Large intestine (tissue), 3 donors: Measurements from ENCODE around the gene SPATA31E1. TPM values are rescaled to one million over a fixed set of nuclear protein-coding genes. Genes with fewer than 3 reads are reported as not detected.
"Not testable (repeated sequence)": the region's sequence is repeated elsewhere in the genome, so short reads cannot be mapped to it uniquely, and the experiment has no call there.

Source experiments
- DNase-seq, 2 donors: peaks; one replicate each; pipeline versions ENCODE4 v3.0.0 to v3.0.0-alpha.2; 2013
- H3K27ac ChIP-seq: one replicate; pipeline ENCODE4 v1.5.1; 2013; ENCODE audit warnings: low read length
- H3K27me3 ChIP-seq: 2 replicates; pipeline ENCODE4 v1.6.1; 2013; ENCODE audit warnings: low read length; ENCODE audit not compliant: control insufficient read depth, insufficient read depth
- H3K36me3 ChIP-seq: 2 replicates; pipeline ENCODE4 v1.6.1; 2013; ENCODE audit warnings: low read length; ENCODE audit not compliant: control insufficient read depth, insufficient read depth
- H3K4me1 ChIP-seq: one replicate; pipeline ENCODE4 v1.6.1; 2013; ENCODE audit warnings: low read length; ENCODE audit not compliant: control insufficient read depth, insufficient read depth
- H3K4me3 ChIP-seq: one replicate; pipeline ENCODE4 v1.5.1; 2013; ENCODE audit warnings: low read length
- H3K9me3 ChIP-seq: one replicate; pipeline ENCODE4 v1.6.1; 2013; ENCODE audit warnings: mild to moderate bottlenecking, low read depth, low read length, moderate library complexity; ENCODE audit not compliant: control insufficient read depth
- WGBS: methylation state at CpG from one replicate; pipeline ENCODE4 v1.1.5; 2013; ENCODE audit warnings: low lambda C conversion rate; ENCODE audit not compliant: insufficient coverage; 5-methylcytosine and 5-hydroxymethylcytosine counted together
- polyA plus RNA-seq: library from polyadenylated mRNA; unstranded; fragments of 120-200 nt; gene quantifications from one replicate; pipeline ENCODE4 v1.2.1, GENCODE V29; 2013

Gene SPATA31E1
- polyA plus RNA-seq, 1 donor = 0.48 TPM

DNA sequence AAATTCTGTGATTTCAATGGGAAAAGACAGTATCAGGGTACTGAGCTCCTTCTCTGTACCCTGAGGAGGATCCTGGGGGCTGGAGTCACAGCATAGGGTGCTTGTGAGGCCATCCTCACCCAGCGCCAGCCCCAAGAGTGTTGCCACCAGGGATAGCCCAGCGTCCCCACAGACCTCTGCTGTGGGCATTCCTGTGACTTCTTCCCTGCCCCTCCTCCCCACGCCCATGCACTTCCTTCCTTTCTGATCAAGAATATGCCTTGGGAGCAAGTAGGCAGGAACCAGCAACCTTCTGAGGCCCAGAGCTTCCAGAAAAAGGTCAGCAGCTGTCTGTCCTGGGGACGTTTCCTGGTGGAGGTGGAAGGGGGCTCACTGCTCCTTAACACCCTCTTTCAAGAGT lies 31.5 kb upstream of the SPATA31E1 start:
- not testable (repeated sequence) for H3K36me3 ChIP-seq, DNase-seq, H3K4me3 ChIP-seq, H3K4me1 ChIP-seq, H3K27ac ChIP-seq, H3K9me3 ChIP-seq, H3K27me3 ChIP-seq
- WGBS = no CpG with 5 or more reads among the region's 4 CpGs

DNA sequence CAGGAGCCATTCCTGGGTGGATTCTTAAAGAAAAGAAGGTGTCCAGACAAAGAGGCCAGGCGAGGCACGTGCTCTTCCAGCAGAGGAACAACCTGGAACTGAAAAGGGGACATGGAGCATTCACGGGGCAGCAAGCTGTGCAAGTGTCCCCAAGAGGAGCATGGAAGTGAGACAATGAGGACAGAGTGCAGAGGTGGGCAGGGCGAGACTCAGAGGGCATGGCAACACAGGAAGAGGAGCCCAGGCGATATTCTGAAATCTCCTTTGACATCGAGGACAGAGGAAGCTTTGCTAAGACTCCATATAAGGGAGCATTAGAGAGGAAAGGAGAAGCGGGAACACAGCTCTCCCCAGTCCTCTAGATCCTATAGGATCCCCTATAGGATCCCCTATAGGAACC lies 29.4 kb upstream of the SPATA31E1 start:
- DNase-seq = no peak
- Histone ChIP-seq H3K27me3 (no peaks in the 10 kb centered on the region), H3K36me3 (no peaks in the 10 kb centered on the region), H3K27ac (no peak overlapping the region), H3K9me3 (peaks cover 12% of the 10 kb centered on the region), H3K4me1 (no peaks in the 10 kb centered on the region), H3K4me3 (no peak overlapping the region)
- 80% methylated on average over 1 of the region's 7 CpGs for WGBS

DNA sequence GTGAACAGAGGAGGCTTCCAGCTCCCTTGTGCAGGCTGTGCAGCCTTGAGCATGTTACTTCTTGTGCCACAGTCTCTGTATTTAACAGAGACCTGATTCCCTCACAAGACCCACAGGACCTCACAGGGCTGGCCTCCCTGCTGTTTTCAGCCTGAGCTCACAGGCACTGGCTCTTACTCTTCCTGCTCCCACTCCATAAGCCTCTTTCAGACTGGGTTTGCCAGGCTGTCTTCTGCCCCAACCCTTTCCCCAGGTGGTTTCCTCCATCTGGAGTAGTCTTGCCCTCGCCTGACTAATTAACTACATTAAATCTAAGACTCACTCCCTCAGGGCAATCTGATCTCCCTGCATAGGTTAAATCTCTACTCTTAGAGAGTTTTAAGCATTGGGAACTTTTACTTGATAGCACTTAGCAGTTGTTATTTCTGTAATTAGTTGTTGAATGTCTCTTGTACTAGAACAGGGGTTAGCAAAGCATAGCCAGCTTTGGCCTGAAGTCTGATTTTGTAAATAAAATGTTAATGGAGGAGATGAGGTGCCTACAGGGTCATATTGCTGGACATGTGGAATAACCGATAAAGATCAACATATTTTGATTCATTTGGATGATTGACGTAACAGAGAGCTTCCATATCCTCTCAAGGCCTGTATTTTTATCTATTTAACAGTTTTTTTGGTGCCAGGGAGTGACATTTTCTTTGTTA lies 28.6 kb upstream of the SPATA31E1 start:
- peaks cover 13% of the 10 kb centered on the region for H3K9me3 ChIP-seq
- H3K27me3 ChIP-seq = no peaks in the 10 kb centered on the region
- H3K4me1 ChIP-seq = no peaks in the 10 kb centered on the region
- no peak overlapping the region for H3K27ac ChIP-seq
- H3K4me3 ChIP-seq = no peak overlapping the region
- H3K36me3 ChIP-seq = no peaks in the 10 kb centered on the region
- no CpG with 5 or more reads among the region's 3 CpGs for WGBS
- no peak for DNase-seq

DNA sequence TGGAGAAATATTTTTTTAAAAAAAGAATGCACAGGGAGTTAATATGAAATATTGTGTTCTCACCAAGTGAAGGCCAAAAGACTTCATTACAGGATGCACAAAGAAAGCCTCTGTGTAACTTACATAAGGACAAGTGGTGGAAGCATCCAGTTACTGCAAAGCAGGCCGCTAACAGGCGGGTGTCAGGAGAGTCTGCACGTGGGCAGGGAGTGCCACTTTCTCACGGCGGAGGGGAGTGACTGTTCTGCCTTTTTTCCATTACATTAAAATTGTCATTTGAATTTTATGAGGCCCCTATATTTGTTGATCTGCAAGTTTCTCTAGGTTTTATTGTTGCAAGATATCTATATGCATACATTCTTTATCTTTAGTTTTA lies 28.1 kb upstream of the SPATA31E1 start:
- no peak for DNase-seq
- no CpG with 5 or more reads among the region's 5 CpGs for WGBS
- no peaks in the 10 kb centered on the region for H3K27me3 ChIP-seq

DNA sequence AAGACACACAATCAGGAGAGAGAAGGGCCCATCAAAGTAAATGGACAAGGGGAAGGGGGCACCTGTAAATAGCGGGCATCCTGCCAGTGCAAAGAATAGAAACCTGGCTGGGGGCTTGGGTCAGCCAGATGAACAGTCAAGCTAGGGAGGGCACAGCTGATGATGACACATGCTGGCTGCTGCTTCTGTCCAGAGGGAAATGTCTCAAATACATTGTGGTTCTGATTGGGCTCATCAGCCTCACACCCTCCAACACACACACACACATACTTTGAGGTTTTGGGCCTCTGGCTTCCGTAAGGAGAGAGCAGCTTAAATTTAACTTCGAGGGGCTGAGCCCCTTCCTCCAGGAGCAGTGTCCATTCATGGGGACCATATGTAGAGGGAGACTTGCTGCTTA lies 27.6 kb upstream of the SPATA31E1 start:
- no peaks in the 10 kb centered on the region for H3K36me3 ChIP-seq
- H3K4me1 ChIP-seq = no peaks in the 10 kb centered on the region
- H3K9me3 ChIP-seq = peaks cover 21% of the 10 kb centered on the region
- no CpG with 5 or more reads among the region's 3 CpGs for WGBS
- no peak overlapping the region for H3K4me3 ChIP-seq
- no peak for DNase-seq
- H3K27me3 ChIP-seq = no peaks in the 10 kb centered on the region
- H3K27ac ChIP-seq = no peak overlapping the region

More for the DNA sequence above, 28.1 kb upstream of the SPATA31E1 start:
- Histone ChIP-seq H3K4me3 (no peak overlapping the region), H3K9me3 (peaks cover 16% of the 10 kb centered on the region), H3K27ac (no peak overlapping the region), H3K4me1 (no peaks in the 10 kb centered on the region), H3K36me3 (no peaks in the 10 kb centered on the region)

DNA sequence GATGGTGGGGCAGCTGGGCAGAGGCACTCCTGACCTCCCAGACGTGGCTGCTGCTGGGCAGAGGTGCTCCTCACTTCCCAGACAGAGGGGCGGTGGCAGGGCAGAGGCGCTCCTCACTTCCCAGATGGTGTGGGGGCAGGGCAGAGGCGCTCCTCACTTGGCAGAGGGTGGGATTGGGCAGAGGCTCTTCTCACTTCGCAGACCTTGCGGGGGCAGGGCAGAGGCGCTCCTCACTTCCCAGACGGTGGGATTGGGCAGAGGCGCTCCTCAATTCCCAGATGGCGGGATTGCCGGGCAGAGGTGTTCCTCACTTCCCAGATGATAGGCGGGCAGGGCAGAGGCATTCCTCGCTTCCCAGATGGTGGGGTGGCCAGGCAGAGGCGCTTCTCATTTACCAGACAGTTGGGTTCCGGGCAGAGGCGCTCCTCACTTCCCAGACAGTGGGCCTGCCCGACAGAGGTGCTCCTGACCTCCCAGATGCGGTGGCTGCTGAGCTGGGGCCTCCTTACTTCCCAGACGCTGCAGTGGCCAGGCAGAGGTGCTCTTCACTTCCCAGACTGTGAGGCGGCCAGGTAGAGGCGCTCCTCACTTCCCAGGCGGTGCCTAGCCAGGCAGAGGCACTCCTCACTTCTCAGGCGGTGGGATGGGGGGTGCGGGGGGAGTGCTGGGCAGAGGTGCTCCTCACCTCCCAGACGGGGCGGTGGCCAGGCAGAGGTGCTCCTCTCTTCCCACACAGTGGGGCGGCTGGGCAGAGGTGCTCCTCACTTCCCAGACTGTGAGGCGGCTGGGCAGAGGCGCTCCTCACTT lies 25.3 kb upstream of the SPATA31E1 start:
- no peak for DNase-seq
- H3K27ac ChIP-seq = no peak overlapping the region
- H3K9me3 ChIP-seq = peaks cover 23% of the 10 kb centered on the region
- no peak overlapping the region for H3K4me3 ChIP-seq
- no peaks in the 10 kb centered on the region for H3K27me3 ChIP-seq
- H3K4me1 ChIP-seq = no peaks in the 10 kb centered on the region
- H3K36me3 ChIP-seq = no peaks in the 10 kb centered on the region
- WGBS = no CpG with 5 or more reads among the region's 29 CpGs

DNA sequence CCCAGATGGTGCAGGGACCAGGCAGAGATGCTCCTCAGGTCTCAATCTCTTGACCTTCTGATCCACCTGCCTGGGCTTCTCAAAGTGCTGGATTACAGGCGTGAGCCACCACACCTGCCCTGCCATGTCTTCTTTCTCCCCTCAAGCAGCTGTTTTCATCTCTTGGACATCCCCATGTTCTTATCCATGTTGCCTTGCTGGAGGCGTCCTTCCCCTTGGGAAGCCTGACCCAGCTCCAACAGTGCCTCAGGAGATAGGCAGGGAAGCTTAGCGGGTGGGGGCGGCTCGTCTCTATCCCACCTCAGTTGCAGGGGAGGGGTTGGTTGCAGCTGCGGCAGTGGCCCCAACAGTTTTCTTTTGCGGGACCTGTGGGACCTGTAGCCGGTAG lies 24.7 kb upstream of the SPATA31E1 start:
- H3K27ac ChIP-seq = no peak overlapping the region
- peaks cover 23% of the 10 kb centered on the region for H3K9me3 ChIP-seq
- no peaks in the 10 kb centered on the region for H3K36me3 ChIP-seq
- WGBS = no CpG with 5 or more reads among the region's 8 CpGs
- H3K4me1 ChIP-seq = no peaks in the 10 kb centered on the region
- H3K4me3 ChIP-seq = no peak overlapping the region
- no peak for DNase-seq
- H3K27me3 ChIP-seq = no peaks in the 10 kb centered on the region

DNA sequence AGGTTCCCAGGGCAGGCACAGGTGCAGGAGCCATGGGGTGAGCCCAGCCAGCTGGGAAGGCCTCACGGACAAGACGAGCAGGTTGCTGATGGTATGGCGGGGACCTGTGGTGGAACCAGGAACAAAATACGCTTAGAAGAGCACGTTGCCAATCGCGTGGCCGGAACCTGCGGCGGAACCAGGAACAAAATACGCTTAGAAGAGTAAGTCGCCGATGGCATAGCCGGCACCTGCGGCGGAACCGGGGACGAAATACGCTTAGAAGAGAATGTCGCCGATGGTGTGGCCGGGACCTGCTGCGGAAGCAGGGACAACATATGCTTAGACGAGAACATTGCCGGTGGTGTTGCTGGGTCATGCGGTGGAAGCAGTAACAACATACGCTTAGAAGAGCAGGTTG lies 23.5 kb upstream of the SPATA31E1 start:
- Histone ChIP-seq H3K9me3 (peaks cover 23% of the 10 kb centered on the region), H3K4me3 (no peak overlapping the region), H3K4me1 (peaks cover 3% of the 10 kb centered on the region), H3K27ac (no peak overlapping the region), H3K27me3 (no peaks in the 10 kb centered on the region), H3K36me3 (no peaks in the 10 kb centered on the region)
- no peak for DNase-seq
- WGBS = no CpG with 5 or more reads among the region's 27 CpGs

DNA sequence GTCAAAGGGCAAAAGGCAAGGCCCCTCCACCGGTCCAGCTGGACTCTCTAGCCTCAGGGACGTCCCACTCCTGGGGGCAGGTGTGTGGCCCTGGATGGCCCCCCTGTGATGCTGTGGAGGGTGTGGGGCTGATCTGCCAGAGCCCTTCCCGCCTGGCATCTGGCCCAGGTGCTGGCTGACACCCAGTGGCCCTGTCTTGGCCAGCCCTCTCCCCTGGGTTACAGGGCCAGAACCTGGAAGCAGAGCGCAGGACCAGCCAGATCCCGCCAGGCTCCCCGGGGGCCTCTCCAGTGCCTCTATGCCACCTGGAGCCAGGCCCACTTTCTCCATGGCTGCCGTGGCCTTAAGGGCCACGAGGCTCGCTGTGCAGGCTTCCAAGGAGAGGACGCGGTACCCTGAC lies 22.9 kb upstream of the SPATA31E1 start:
- H3K27me3 ChIP-seq = no peaks in the 10 kb centered on the region
- peaks cover 23% of the 10 kb centered on the region for H3K9me3 ChIP-seq
- H3K27ac ChIP-seq = no peak overlapping the region
- no CpG with 5 or more reads among the region's 11 CpGs for WGBS
- DNase-seq = no peak
- no peaks in the 10 kb centered on the region for H3K36me3 ChIP-seq
- H3K4me3 ChIP-seq = no peak overlapping the region
- H3K4me1 ChIP-seq = peaks cover 5% of the 10 kb centered on the region

DNA sequence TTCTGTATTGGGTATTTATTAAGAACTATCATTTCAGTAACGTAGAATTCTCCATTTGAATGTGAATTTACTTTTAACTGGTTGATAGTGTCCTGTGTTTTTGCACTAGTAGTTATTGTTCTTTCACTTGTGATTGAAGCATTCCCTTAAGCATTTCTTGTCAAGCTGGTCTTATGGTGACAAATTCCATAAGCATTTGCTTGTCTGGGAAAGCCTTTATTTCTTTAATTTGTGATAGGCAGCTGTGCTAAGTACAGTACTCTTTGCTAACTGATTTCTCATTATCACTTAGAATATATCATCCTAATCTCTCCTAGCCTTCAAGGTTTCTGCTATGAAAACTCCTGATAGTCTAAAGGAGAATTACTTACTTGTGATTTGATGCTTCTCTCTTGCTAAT lies 21.3 kb upstream of the SPATA31E1 start:
- Histone ChIP-seq H3K36me3 (no peaks in the 10 kb centered on the region), H3K27me3 (no peaks in the 10 kb centered on the region), H3K9me3 (peaks cover 23% of the 10 kb centered on the region), H3K4me1 (peaks cover 11% of the 10 kb centered on the region), H3K27ac (no peak overlapping the region), H3K4me3 (no peak overlapping the region)
- no peak for DNase-seq
- WGBS = no CpG with 5 or more reads among the region's 1 CpG
